Stimulated activated CD8-positive, alpha-beta memory T cell treated with anti-CD3 and anti-CD28 coated beads, Interleukin-12 subunit alpha, Interleukin-12 subunit beta, amount 100 ng/mL, for 1 hour (primary cell): ENCODE data around the gene FREM2.

Experiments
- DNase-seq: peaks from one replicate; pipeline ENCODE4 v3.0.0-alpha.2; 2020; ENCODE audit warnings: low read depth

The FREM2 gene

GRCh38 chr13:38759390-38759789, 72.5 kb downstream of the FREM2 start:
- no peak for DNase-seq

- DNase-seq: no peak
Observed at GRCh38 chr13:38763446-38764381, 76.8 kb downstream of the FREM2 start.

GRCh38 chr13:38766799-38767198, 79.9 kb downstream of the FREM2 start:
- DNase-seq: no peak

- DNase-seq: no peak
Observed at GRCh38 chr13:38767506-38768265, 80.8 kb downstream of the FREM2 start.

GRCh38 chr13:38769526-38769925, 82.6 kb downstream of the FREM2 start:
- no peak for DNase-seq

- DNase-seq: no peak
Observed at GRCh38 chr13:38775085-38775484, 88.2 kb downstream of the FREM2 start.

- no peak for DNase-seq
Observed at GRCh38 chr13:38777347-38778119, 90.7 kb downstream of the FREM2 start.

- DNase-seq: no peak
Observed at GRCh38 chr13:38781539-38781938, 94.7 kb downstream of the FREM2 start.

GRCh38 chr13:38784036-38784880, 97.4 kb downstream of the FREM2 start:
- DNase-seq: no peak

- no peak for DNase-seq
Observed at GRCh38 chr13:38785042-38785441, 98.2 kb downstream of the FREM2 start.

GRCh38 chr13:38785490-38785889, 98.6 kb downstream of the FREM2 start:
- DNase-seq: no peak

GRCh38 chr13:38787550-38787949, 100.7 kb downstream of the FREM2 start:
- no peak for DNase-seq

GRCh38 chr13:38796890-38797289, 110.0 kb downstream of the FREM2 start:
- no peak for DNase-seq

- no peak for DNase-seq
Observed at GRCh38 chr13:38803531-38803930, 116.7 kb downstream of the FREM2 start.

- no peak for DNase-seq
Observed at GRCh38 chr13:38804061-38804460, 117.2 kb downstream of the FREM2 start.

GRCh38 chr13:38804536-38804935, 117.7 kb downstream of the FREM2 start:
- no peak for DNase-seq

GRCh38 chr13:38814331-38814730, 127.5 kb downstream of the FREM2 start:
- DNase-seq: no peak

- no peak for DNase-seq
Observed at GRCh38 chr13:38819053-38819452, 132.2 kb downstream of the FREM2 start.

GRCh38 chr13:38819596-38819995, 132.7 kb downstream of the FREM2 start:
- DNase-seq: no peak

- DNase-seq: no peak
Observed at GRCh38 chr13:38821770-38822551, 135.1 kb downstream of the FREM2 start.

GRCh38 chr13:38824342-38824741, 137.5 kb downstream of the FREM2 start:
- no peak for DNase-seq
